Astrocyte of the cerebellum (primary cell): ENCODE measurements around the gene WDR46.

ENCODE experiments used
- DNase-seq: peaks from one replicate; pipeline ENCODE4 v3.0.0-alpha.2; 2011; ENCODE audit warnings: low read depth
- H3K4me3 ChIP-seq: 2 replicates; pipeline ENCODE4 v1.5.1; 2011; ENCODE audit warnings: mild to moderate bottlenecking, low read depth, low read length, moderate library complexity
- in situ Hi-C: cut with HindIII; loops from 2 replicates; pipeline ENCODE4 v1.10.0; 2017; ENCODE audit warnings: low sequenced_read_pairs
- TF ChIP-seq, protein P1 (sequence below): IDR thresholded peaks from 2 replicates; pipeline ENCODE4 v1.5.1; 2012; ENCODE audit warnings: low read length, low read depth, moderate library complexity, mild to moderate bottlenecking; ENCODE audit errors: missing control alignments

Gene WDR46

DNA sequence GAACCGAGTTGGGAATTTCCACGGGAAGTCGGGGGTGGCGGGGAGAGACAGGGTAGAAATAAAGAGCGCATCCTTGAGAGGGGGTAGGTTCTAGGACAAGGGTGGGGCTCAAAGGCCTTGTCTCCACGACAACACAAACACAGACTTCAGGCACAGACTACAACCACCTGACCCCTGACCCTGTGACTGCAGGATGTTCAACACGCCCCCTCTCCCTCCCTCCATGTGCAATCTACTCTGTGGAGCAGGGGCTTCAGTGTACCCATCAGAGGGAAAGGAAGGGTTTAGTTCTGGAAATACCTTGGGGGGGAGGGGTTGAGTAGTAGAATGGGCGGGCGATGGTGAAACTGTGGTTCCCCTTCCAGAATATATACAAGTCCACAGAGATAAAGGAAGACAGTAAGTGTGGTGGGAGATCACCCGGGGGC lies 25.5 kb upstream of the WDR46 start:
- H3K4me3 ChIP-seq = peak overlapping the region; percentile 84
- no peak for DNase-seq
- TF ChIP-seq, protein P1, sequence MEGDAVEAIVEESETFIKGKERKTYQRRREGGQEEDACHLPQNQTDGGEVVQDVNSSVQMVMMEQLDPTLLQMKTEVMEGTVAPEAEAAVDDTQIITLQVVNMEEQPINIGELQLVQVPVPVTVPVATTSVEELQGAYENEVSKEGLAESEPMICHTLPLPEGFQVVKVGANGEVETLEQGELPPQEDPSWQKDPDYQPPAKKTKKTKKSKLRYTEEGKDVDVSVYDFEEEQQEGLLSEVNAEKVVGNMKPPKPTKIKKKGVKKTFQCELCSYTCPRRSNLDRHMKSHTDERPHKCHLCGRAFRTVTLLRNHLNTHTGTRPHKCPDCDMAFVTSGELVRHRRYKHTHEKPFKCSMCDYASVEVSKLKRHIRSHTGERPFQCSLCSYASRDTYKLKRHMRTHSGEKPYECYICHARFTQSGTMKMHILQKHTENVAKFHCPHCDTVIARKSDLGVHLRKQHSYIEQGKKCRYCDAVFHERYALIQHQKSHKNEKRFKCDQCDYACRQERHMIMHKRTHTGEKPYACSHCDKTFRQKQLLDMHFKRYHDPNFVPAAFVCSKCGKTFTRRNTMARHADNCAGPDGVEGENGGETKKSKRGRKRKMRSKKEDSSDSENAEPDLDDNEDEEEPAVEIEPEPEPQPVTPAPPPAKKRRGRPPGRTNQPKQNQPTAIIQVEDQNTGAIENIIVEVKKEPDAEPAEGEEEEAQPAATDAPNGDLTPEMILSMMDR = no peak
- in situ Hi-C loops = no loop called here

DNA sequence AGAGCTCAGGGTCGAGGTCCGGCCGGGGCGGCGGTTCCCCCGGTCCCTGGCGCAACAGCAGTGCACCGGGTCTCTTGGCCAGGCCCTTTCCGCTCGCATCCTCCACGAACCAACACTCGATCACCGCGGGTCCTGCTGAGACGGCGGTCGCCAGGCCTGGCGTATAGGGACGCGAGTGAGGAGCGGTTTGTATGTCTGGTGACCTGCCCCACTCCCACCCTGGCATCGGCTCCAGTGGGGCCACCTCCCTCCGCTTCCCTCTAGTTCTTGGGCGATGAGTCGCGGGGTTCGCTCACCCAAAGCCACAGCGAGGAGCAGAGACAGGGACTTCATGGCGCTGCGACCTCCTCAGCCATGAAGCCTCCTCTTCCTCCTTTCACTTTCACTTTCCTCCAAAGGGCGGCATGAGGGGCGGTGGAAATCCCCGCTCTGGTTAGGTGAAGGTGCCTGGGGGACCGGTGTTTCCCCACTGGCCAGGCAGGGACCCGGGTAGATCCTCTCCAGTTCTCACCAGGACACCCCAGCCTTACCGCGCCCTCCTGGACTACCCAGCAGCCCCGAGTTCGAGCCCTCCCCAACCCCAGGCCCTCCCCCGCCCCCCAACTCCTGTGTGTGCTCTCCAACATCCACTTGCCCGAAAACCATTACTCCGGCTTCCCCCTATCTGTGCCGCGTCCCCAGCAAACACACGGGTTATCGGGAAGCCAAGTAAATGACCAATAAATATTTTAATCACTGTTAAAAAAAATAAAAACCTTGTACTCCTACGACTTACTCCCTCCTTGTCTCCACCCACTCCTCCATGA lies 24.9 kb upstream of the WDR46 start, which contains the start of gene TAPBP:
Gene TAPBP, minus strand, starts transcription at position 370 of the 806 bp plus-strand sequence. Its CDS starts 37 bp downstream, at position 333.
- peak within 1 kb of the TSS; percentile 84 for H3K4me3 ChIP-seq
- no peak for DNase-seq
- TF ChIP-seq, protein P1 = no peak
- in situ Hi-C loops = no loop called here

DNA sequence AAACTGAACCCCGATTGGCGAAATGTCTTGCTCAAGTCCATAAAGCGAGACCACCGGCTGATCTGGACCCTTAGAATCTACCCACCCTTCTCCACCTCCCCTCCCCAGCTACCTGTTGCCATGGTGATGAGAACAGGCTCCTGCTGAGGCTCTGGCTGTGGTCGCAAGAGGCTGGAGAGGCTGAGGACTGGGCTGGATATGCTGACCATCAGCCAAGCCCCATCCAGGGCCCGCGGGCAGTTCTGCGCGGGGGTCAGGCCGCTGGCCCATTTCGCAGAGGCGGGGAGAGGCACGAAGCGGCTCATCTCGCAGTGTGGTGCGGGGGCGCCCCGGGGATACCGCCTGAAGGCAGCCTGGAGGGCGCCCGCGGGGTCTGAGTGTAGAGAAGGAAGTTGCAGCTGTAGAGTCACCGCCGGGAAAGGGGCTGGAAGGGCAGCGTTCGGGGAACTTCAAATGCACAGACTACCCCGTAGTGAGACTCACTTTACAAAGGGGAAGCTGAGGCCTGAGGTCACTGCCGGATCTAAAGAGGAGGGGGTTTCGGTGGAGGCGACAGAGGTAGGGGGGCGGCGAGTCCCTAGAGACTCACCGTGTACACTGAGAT lies 24.2 kb upstream of the WDR46 start:
- in situ Hi-C loops = no loop called here
- TF ChIP-seq, protein P1 = no peak
- DNase-seq = no peak
- peak overlapping the region; percentile 84 for H3K4me3 ChIP-seq

DNA sequence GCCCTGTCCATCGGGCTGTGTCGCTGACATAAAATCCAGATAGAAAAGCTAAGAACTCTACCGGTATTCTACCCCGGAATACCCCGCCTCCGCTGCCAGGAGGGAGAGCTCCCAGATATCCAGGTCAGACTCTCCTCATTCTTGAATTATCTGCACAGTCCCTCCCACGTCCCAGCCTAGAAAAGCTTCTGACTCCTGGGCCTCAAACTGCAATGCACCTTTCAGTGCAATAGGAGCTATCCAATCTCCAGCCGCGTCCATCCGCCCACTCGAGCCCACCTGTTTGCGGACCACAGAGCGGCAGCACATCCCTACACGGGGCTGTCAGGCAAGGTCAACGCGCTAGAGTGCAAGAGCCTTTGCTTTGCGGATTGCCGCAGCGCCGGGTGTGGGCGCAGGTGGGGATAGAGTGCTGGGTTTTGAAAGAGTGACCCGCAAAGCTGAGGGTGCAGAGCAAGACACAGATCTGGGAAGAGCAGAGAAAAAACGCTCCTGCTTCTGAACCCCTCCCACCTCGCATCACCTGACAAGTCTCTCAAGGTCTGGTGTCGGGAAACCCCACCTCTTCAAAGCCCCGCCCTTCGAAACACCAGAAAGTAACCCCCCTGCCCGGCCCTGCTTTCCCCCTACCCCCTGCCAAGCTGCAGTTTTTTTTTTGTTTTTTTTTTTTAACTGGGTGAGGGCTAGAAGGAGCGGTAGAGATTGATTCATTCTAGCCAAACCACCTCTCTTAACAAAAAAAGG lies 23.5 kb upstream of the WDR46 start:
- H3K4me3 ChIP-seq = peak overlapping the region; percentile 84
- TF ChIP-seq, protein P1 = no peak
- in situ Hi-C loops = no loop called here
- peak; percentile 39 for DNase-seq

DNA sequence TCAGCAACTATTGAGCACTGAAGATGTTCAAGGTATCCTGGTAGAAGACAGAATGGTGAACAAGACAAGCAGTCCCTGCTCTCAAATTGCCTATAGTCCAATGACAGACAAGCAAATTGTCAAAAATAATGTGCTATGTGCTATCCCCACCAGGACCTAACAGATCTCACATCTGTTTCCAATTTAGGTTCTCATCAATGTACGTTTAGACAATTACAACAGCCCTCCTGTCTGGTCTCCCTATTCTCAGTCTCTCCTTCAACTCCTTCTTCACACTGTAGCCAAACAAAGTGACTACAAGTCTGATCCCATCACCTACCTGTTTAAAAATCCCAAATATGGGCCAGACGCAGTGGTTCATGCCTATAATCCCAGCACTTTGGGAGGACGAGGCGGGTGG lies 17.3 kb upstream of the WDR46 start:
- in situ Hi-C loops = no loop called here
- no peak overlapping the region for H3K4me3 ChIP-seq
- no peak for DNase-seq
- TF ChIP-seq, protein P1 = no peak

DNA sequence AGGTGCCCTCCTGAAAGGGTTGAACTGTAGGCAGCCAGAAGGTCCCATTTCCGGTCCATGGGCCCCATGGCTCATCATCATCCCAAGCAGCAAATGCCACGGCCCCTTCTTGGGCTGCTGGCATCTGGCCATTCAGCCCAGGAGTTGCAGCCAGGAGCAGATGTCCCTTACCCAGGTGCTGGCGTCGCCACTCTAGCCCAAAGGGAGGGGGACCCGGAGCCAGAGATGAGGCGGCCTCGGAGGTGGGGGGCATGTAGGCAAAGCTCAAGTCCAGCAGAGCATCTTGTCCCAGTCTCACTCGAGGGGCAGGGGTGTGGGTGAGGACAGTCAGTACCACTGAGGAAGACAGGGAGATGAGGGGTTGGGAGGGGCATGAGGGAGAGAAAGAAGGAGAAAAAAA lies 16.0 kb upstream of the WDR46 start:
- TF ChIP-seq, protein P1 = no peak
- no peak overlapping the region for H3K4me3 ChIP-seq
- DNase-seq = no peak
- in situ Hi-C loops = no loop called here
